NCI-H748 (cell line): ENCODE measurements around the gene RABGAP1L.
A peak's percentile ranks its signal among the peaks of the same experiment; 100 is the strongest.
"Not testable (repeated sequence)": the region's sequence is repeated elsewhere in the genome, so short reads cannot be mapped to it uniquely, and the experiment has no call there.

Experiments
- DNase-seq: peaks from one replicate; lab custom pipeline; 2025; ENCODE audit not compliant: unreplicated experiment; lab: John Stamatoyannopoulos, UW

Gene RABGAP1L

DNA sequence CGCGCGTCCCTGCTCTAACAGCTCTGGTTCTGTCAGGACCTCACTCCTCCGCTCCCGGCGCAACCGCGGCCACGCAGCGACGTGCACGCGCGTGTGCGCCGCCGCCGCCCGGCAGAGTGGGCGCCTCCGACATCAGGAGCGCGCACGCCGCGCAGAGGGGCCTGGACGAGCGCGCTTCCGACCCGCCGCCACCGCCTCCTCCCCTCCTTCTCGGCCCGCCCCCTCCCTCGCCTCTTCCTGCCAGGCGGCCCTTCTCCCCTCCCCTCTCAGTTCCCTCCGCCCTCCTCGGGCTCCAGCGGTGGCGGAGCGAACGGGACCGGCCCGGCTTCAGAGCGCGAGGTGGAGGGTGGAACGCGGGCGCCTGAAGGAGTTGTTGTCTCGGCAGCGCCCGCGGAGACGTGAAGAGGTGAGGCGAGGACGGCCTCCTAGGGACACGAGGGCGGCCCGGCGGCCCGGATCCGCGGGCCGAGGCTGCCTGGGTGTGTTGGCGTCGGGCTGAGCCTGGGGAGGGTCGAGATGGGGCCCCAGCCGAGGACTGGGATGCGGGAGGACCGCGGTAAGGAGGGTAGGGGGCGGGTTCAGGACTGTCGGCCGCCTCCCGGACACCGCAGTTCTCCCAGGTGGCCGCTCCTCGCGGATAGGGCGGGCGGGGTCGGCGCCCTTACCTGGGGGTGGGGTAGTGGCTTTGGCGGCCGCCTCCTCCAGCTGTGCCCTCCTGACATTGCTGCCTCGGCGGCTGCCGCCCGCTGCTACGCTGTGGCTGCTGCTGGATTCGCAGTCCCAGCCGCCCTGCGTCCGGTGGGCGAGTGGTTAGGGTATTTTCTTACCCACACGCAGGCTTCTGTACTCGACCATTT lies at the start of gene RABGAP1L:
Gene RABGAP1L, plus strand, starts transcription at position 269 of the 857 bp plus-strand sequence.
- DNase-seq = peak; percentile 95

DNA sequence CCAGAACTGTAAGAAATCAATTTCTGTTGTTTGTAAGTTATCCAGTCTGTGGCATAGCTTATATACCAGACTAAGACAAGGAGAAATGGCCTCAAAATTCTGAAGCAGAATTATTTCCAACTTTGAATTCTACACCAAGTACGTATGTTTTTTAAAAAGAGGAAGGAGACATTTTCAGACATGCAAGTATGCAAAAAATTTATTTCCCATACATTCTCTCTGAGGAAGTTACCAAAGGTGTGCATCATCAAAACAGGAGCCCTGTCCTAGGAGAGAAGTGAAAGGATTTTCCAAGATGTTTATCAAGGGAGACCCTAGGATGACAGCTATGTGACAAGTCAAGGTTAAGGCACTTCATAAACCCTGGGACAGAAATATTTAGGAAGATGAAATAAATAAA lies 49.3 kb upstream of the RABGAP1L start:
- no peak for DNase-seq

DNA sequence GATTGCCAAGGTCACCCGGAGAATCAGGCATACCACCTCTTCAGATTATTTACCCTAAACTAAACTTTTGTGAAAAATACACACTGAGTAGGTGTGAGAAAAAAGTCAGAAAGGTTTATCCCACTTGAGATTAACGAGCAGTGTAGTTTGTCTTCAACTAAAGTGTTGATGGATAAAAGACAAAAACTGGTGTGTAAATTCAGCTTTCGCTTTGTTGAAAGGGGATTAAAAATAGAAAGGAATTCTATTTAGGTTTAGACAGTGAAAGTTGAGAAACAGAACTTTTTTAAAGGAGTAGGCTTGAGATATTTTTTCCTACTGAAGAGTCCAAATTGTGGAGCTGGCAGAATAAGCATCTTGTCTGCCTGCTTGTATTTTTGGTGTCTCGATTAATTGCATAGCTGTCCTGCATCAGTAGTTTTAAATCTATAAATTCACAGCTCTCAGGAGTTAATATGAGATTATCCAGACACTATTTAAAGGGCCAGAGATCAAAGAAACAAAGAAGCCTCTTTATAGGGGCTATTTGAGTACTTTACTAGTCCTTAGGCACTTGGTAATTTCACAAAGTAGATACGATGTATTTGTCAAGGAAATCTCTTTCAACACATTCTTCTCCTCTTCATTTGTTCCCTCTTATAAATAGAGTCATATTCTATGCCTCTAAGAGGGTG lies 46.7 kb upstream of the RABGAP1L start:
- DNase-seq = no peak

DNA sequence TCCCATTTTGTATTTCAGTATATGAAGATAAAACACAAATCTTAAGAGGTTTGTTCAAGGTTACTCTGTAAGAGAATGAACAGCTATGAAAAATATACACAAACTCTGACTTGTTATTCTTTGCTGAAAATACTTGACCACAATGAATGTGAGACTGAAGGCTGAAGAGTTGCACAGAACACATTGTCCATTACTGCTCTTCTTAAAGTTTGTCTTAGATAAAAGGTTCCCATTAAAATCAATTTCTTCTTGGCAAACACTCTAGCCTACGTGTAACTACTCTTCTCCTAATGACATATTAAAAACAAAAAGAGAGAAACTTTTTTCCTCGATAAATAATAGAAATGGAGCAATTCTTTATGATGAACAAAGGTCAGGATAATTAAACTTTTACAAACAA lies 45.2 kb upstream of the RABGAP1L start:
- DNase-seq = no peak

DNA sequence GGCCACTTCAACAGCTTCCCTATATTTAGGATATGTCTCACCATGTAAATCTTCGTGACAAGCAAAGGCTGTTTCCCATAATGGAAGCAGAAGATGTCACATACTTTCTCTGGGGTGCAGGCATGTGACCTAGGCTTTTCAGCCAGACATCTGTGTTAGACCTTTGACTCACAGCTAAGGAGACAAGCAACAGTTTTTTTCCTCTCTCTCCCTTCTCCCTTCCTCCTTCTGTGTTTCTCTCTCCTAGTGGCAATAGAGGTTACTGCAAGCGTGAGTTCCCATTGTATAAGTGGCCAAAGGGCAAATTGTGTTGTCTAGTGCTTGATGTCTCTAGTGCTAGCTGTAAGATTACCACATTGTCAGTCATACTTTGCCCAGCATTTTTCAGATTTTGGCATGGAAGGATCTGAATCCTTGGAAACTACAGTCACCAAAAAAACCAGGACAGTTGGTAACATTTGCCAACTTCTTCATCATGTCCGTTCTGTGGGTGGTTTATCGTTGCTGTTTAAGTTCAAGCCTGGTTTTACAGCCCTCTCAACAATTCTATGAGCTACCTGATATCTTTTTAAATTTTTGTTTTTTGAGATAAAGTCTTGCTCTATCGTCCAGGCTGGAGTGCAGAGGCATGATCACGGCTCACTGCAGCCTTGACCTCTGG lies 44.4 kb upstream of the RABGAP1L start:
- DNase-seq = peak; percentile 41

DNA sequence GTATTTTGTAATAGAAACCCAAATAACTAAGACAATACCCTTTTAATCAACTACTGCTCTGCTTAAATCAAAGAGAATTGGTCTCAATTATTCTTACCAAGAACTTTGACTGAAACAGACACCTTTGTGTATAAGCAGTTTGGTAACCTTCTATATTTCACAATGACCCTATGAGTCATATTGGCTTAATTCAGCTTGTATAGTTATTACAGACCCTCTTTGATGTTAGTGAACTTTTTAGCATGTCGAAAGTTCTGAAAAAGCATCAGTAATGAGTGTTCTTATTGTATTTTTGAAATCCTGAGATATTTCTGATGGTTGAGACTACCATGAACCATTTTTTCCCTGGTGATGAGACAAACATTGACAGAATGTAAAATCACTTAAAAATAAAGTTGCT lies 43.3 kb upstream of the RABGAP1L start:
- DNase-seq = no peak

DNA sequence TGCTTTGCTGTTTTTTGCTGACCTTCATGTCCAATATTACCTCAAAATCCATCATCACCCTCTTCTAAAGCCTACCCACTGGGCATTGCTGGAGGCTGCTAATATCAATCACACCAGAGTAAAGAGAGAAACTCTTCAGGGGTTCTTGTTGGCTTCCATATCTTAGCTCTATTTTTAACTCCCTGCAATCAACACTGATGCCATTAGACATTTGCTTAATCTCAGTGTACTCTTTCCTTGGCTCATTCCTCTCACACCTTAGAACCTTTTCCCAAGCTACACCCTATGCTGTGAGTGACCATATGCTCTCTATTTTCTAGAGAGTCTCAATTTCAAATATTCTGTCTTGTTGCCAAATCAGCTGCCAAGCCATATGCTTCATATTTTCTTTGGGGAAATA lies 40.6 kb upstream of the RABGAP1L start:
- no peak for DNase-seq

DNA sequence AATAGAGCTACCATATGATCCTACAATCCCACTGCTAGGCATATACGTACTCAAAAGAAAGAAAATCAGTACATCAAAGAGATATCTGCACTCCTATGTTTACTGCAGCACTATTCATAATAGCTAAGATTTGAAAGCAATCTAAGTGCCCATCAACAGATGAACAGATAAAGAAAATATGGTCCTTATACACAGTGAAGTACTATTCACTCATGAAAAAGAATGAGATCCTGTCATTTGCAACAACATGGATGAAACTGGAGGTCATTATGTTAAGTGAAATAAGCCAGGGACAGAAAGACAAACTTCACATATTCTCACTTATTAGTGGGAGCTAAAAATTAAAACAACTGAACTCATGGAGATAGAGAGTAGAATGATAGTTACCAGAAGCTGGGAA lies 37.0 kb upstream of the RABGAP1L start:
- DNase-seq = not testable (repeated sequence)

DNA sequence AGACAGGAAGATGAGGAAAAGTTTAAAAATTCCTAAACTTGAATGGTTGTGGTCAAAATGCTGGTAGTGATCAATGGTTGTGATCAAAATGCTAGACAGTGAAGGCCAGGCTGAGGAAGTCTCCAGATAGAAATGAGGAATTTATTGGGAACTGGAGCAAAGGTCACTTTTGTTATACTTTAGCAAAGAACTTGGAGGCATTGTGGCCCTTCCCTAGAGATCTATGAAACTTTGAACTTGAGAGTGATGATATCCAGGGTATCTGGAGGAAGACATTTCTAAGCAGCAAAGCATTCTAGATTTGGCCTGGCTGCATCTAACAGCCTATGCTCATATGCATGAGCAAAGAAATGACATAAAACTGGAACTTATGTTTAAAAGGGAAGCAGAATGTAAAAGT lies 35.5 kb upstream of the RABGAP1L start:
- DNase-seq = no peak

DNA sequence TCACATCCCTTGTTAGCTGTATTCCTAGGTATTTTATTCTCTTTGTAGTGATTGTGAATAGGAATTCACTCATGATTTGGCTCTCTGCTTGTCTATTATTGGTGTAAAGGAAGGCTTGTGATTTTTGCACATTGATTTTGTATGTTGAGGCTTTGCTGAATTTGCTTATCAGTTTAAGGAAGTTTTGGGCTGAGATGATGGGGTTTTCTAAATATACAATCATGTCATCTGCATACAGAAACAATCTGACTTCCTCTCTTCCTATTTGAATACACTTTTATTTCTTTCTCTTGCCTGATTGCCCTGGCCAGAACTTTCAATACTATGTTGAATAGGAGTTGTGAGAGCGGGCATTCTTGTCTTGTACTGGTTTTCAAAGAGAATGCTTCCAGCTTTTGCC lies 32.1 kb upstream of the RABGAP1L start:
- not testable (repeated sequence) for DNase-seq

DNA sequence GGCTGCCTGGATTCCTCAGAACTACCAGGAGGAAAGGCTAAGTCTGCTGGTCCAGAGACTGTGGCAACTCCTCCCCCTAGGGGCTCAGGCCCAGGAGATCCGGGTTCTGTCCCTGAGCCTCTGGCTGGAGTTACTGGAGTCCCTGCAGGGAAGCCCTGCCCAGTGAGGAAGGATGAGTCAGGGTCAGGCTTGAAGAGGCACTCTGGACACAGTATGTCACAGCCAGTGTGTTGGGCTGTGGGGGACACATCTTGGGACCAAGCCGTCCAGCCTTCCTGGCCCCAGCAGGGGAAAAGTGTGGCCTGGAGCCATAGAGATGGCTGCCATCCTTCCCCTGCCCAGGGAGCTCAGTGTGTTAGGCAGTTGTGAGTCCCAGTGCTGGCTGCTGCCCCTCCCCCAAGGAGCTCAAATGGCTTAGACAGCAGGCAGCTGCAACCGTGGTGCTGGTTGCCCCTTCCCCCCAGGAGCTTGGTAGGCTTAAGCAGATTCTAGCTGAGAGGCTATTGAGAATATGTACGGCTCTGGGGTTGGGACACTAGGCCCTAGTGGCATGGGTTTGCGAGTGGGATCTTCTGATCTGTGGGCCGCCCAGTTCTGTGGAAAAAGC lies 28.2 kb upstream of the RABGAP1L start:
- no peak for DNase-seq

DNA sequence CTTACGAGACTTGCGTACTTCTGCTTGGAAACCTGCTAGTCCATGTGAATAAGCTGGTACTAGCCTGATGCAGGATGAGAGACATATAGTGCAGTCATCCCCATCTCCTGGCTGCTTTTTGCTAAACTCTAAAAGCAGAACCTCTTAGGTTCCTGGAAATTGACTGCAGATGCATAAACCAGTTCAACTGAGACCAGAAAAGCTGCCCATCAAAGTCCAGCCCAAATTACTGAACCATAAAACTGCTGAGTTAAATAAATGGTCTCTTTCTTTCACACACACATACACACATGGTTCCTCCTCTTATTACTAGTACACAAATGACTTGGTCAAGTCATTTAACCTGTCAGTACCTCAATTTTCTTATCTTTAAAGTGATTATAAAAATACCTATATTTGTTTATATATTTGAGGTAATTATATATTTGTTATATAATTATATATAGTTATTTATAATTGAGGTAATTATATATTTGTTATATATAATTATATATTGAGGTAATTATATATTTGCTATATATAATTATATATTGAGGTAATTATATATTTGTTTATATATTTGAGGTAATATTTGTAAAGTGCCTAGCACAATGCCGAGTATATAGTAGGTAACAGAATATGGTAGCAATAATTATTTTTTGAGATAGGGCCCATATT lies 25.2 kb upstream of the RABGAP1L start:
- DNase-seq = no peak

DNA sequence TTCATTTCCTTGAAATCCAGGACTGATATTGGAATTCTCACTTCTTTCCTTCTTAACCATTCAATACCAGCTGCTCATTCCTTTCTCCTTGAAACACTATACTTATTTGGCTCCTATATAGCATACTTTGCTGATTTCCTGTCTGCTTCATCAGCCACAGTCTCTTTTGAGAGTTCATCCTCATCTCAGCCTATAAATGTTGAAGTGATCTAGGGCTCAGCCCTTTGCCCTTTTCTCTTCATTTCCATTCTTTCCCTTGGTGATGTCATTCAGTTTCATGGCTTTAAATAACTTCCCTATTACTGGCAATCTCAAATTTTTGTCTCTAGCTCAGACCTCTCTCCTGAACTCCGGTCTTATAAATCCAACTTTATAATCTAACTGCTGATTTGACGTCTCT lies 24.1 kb upstream of the RABGAP1L start:
- no peak for DNase-seq

DNA sequence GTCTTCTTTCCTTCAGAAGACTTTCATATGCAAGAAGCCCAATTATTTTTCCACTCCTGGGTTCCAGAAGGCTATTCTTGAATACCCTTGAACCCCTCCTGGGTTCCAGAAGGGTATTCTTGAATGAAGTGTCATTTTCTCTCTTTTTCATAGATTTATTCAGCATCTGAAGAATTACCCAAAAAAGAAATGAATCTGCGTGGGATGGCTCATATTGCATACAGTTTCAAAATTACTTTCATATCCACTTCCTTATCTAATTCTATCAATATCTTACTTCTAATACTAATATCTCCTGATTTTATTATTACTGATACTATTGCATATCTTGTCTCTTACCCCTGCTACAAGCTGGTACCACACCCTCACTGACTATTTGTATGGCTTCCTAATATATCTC lies 22.6 kb upstream of the RABGAP1L start:
- no peak for DNase-seq

DNA sequence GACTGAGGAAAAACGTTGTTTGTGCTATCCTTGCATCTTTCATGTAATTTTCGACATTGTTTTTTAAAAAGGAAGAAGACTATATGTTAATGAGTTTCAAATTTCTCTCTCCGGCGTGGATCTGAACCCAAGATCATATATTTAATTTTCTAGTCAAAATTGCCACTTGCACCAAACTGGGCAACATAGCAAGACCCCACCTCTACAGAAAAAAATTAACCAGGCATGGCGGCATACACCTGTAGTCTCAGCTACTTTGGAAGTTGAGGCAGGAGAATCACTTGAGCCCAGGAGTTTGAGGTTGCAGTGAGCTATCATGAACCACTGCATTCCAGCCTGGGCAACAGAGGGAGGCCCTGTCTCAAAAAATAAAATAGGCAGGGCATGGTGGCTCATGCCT lies 16.5 kb upstream of the RABGAP1L start:
- no peak for DNase-seq

DNA sequence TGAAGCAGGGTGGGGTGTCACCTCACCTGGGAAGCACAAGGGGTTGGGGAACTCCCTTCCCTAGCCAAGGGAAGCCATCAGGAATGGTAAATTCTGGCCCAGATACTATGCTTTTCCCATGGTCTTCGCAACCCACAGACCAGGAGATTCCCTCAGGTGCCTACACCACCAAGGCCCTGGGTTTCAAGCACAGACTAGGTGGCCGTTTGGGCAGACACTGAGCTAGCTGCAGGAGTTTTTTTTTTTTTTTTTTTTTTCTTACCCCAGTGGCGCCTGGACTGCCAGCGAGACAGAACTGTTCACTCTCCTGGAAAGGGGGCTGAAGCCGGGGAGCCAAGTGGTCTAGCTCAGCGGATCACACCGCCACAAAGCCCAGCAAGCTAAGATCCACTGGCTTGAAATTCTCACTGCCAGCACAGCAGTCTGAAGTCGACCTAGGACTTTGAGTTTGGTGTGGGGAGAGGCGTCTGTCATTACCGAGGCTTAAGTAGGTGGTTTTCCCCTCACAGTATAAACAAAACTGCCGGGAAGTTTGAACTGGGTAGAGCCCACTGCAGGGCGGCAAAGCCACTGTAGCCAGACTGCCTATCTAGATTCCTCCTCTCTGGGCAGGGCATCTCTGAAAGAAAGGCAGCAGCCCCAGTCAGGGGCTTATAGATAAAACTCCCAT lies 15.5 kb upstream of the RABGAP1L start:
- peak; percentile 10 for DNase-seq

DNA sequence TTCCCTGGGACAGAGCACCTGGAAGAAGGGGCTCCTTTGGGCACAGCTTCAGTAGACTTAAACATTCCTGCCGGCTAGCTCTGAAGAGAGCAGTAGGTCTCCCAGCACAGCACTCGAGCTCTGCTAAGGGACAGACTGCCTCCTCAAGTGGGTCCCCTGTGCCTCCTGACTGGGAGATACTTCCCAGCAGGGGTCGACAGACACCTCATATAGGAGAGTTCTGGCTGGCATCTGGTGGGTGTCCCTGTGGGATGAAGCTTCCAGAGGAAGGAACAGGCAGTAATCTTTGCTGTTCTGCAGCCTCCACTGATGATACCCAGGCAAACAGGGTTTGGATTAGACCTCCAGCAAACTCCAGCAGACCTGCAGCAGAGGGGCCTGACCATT lies 14.9 kb upstream of the RABGAP1L start:
- not testable (repeated sequence) for DNase-seq

DNA sequence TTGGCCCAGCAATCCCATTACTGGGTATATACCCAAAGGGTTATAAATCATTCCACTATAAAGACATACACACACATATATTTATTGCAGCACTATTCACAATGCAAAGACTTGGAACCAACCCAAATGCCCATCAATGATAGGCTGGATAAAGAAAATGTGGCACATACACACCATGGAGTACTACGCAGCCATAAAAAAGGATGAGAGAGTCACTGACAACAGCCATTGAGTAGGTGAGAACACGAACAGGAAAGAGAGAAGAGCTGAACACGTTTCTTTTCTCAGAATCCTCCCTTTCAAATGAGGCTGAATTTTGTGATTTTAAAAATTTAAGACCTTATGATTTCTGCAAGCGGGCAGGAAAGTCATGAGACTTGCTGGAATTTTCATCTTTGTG lies 10.1 kb upstream of the RABGAP1L start:
- no peak for DNase-seq

DNA sequence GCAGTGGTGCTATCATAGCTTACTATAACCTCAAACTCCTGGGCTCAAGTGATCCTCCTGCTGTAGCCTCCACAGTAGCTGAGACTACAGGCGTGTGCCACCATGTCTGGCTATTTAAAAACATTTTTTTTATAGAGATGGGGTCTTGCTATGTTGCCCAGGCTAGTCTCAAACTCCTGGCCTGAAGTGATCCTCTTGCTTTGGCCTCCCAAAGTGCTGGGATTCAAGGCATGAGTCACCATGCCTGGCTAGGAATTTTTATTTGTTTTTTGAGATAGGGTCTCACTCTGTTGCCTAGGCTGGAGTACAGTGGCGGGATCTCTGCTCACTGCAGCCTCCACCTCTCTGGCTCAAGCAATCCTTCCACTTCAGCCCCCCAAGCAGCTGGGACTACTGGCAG lies 8.8 kb upstream of the RABGAP1L start:
- no peak for DNase-seq

DNA sequence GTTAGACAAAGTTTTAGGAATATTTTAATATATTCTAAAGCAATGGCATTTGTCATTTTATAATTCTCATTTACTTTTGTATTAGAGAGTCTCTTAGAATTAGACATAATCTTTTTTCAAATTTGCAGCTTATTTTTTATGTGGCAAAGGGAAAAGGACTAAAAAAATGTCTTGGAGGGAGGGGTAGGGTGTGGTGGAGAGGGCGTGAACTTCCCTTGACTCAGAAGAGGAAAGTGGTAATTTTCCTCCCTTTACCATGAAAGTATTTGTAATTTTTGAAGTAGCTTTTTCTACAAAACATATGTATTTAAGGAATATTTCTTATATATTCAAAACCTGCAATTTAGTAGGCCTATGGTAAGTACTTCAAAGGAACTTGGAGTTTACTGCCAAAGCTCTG lies 6.9 kb upstream of the RABGAP1L start:
- DNase-seq = no peak
